SK-N-MC (cell line): ENCODE results near the gene NKAIN2.
A peak's percentile ranks its signal among the peaks of the same experiment; 100 is the strongest.

ENCODE experiments used
- DNase-seq: peaks from one replicate; pipeline ENCODE4 v3.0.0-alpha.2; 2011; ENCODE audit warnings: low read depth, low spot score
- H3K27ac ChIP-seq: fragments of 200-600 bp; sonication (generic); 2 replicates; pipeline ENCODE4 v1.5.1; 2016; ENCODE audit warnings: mixed run types
- H3K36me3 ChIP-seq: fragments of 200-600 bp; sonication (generic); 2 replicates; pipeline ENCODE4 v1.6.1; 2017; ENCODE audit warnings: antibody characterized with exemption, low read length, mixed read lengths; ENCODE audit not compliant: insufficient read depth
- H3K4me3 ChIP-seq: fragments of 200-600 bp; sonication (generic); 2 replicates; pipeline ENCODE4 v1.5.1; 2016
- H3K9ac ChIP-seq: fragments of 200-600 bp; sonication (generic); 2 replicates; pipeline ENCODE4 v1.8.0; 2017; ENCODE audit warnings: mixed run types, mixed read lengths; ENCODE audit not compliant: insufficient read length
- H3K9me3 ChIP-seq: fragments of 200-600 bp; sonication (generic); 2 replicates; pipeline ENCODE4 v1.6.1; 2017; ENCODE audit warnings: low read depth, mild to moderate bottlenecking, antibody characterized with exemption, low read length, moderate library complexity, mixed read lengths
- EZH2 ChIP-seq: fragments of 200-600 bp; sonication (generic); IDR thresholded peaks from one replicate; pipeline ENCODE4 v1.6.1; 2017; ENCODE audit warnings: antibody characterized with exemption
- FOXP2 ChIP-seq: optimal IDR thresholded peaks from 2 replicates; pipeline ENCODE3; 2011; ENCODE audit warnings: mild to moderate bottlenecking, moderate library complexity; ENCODE audit not compliant: insufficient read depth; ENCODE audit errors: extremely low read length, control extremely low read depth
- POLR2AphosphoS5 ChIP-seq: IDR thresholded peaks from 2 replicates; pipeline ENCODE4 v1.6.1; 2012; ENCODE audit warnings: mild to moderate bottlenecking, low read depth, low read length, borderline replicate concordance

NKAIN2 gene

GRCh38 chr6:124479991-124480430, 676.3 kb downstream of the NKAIN2 start:
- H3K9me3 ChIP-seq = no peaks in the 10 kb centered on the region
- DNase-seq = no peak
- no peaks in the 10 kb centered on the region for H3K36me3 ChIP-seq
- no peak overlapping the region for H3K4me3 ChIP-seq
- H3K27ac ChIP-seq = peak overlapping the region; percentile 56; the same call in 1 of the 2 replicates
- no peak for TF ChIP-seq FOXP2
- no peak for TF ChIP-seq POLR2AphosphoS5
- TF ChIP-seq EZH2 = no peak
- H3K9ac ChIP-seq = no peak overlapping the region

- Histone ChIP-seq H3K9ac (no peak overlapping the region), H3K27ac (peak overlapping the region; percentile 74), H3K9me3 (no peaks in the 10 kb centered on the region), H3K36me3 (no peaks in the 10 kb centered on the region), H3K4me3 (peak overlapping the region; percentile 39)
- DNase-seq = no peak
- TF ChIP-seq FOXP2 (no peak), EZH2 (no peak), POLR2AphosphoS5 (no peak; the same call in 1 of the 2 replicates)
Observed at GRCh38 chr6:124482071-124482491, 678.4 kb downstream of the NKAIN2 start.

GRCh38 chr6:124487623-124488431, 684.2 kb downstream of the NKAIN2 start:
- DNase-seq = no peak
- Histone ChIP-seq H3K9me3 (no peaks in the 10 kb centered on the region), H3K27ac (no peak overlapping the region), H3K36me3 (no peaks in the 10 kb centered on the region), H3K9ac (no peak overlapping the region), H3K4me3 (no peak overlapping the region)
- TF ChIP-seq FOXP2 (no peak), POLR2AphosphoS5 (no peak), EZH2 (no peak)

- TF ChIP-seq EZH2 = no peak
- TF ChIP-seq POLR2AphosphoS5 = no peak
- no peak for TF ChIP-seq FOXP2
- Histone ChIP-seq H3K9ac (no peak overlapping the region), H3K36me3 (no peaks in the 10 kb centered on the region), H3K9me3 (no peaks in the 10 kb centered on the region), H3K27ac (no peak overlapping the region), H3K4me3 (no peak overlapping the region)
- no peak for DNase-seq
Observed at GRCh38 chr6:124490122-124490521, 686.5 kb downstream of the NKAIN2 start.

GRCh38 chr6:124493259-124493658, 689.6 kb downstream of the NKAIN2 start:
- no peak overlapping the region for H3K4me3 ChIP-seq
- no peak for DNase-seq
- no peak overlapping the region for H3K9ac ChIP-seq
- H3K27ac ChIP-seq = no peak overlapping the region
- no peaks in the 10 kb centered on the region for H3K9me3 ChIP-seq
- TF ChIP-seq POLR2AphosphoS5 = no peak
- no peak for TF ChIP-seq FOXP2
- no peak for TF ChIP-seq EZH2
- no peaks in the 10 kb centered on the region for H3K36me3 ChIP-seq

- no peak for TF ChIP-seq FOXP2
- TF ChIP-seq EZH2 = no peak
- no peak for TF ChIP-seq POLR2AphosphoS5
- Histone ChIP-seq H3K9me3 (no peaks in the 10 kb centered on the region), H3K4me3 (no peak overlapping the region), H3K27ac (no peak overlapping the region), H3K9ac (no peak overlapping the region), H3K36me3 (no peaks in the 10 kb centered on the region)
- DNase-seq = no peak
Observed at GRCh38 chr6:124494956-124495664, 691.4 kb downstream of the NKAIN2 start.

- H3K9ac ChIP-seq = no peak overlapping the region
- H3K4me3 ChIP-seq = no peak overlapping the region
- TF ChIP-seq EZH2 (no peak), FOXP2 (no peak)
- no peaks in the 10 kb centered on the region for H3K9me3 ChIP-seq
- H3K27ac ChIP-seq = no peak overlapping the region
- H3K36me3 ChIP-seq = no peaks in the 10 kb centered on the region
- DNase-seq = no peak
Observed at GRCh38 chr6:124495665-124496190, 692.1 kb downstream of the NKAIN2 start.

- DNase-seq = no peak
- TF ChIP-seq FOXP2 = no peak
- no peak for TF ChIP-seq EZH2
- no peak for TF ChIP-seq POLR2AphosphoS5
- Histone ChIP-seq H3K4me3 (no peak overlapping the region), H3K36me3 (no peaks in the 10 kb centered on the region), H3K9me3 (no peaks in the 10 kb centered on the region), H3K27ac (no peak overlapping the region), H3K9ac (no peak overlapping the region)
Observed at GRCh38 chr6:124496334-124496733, 692.7 kb downstream of the NKAIN2 start.
